Activated CD8-positive, alpha-beta T cell treated with anti-CD3 and anti-CD28 coated beads, Interleukin-2, amount 10 ng/mL, durations not matched to agents 7 days and 5 days (primary cell): Measurements from ENCODE around the gene MED29. TPM values are rescaled to one million over a fixed set of nuclear protein-coding genes. Genes with fewer than 3 reads are reported as not detected.
A peak's percentile ranks its signal among the peaks of the same experiment; 100 is the strongest.
"Not testable (repeated sequence)": the region's sequence is repeated elsewhere in the genome, so short reads cannot be mapped to it uniquely, and the experiment has no call there.

ENCODE experiments used
- ATAC-seq: fragments of 150-1000 bp; cut with Tn5 transposase; one replicate; pipeline ENCODE4 v1.10.0; 2021; ENCODE audit warnings: moderate library complexity
- CTCF ChIA-PET: fragments of 350-600 bp; sonication (Branson Sonifier 250); formaldehyde crosslinking; loops from one replicate; lab custom pipeline; 2021; ENCODE audit warnings: antibody characterized with exemption; lab: Charles Lee
- POLR2A ChIA-PET: fragments of 350-600 bp; sonication (Branson Sonifier 250); formaldehyde crosslinking; loops from one replicate; lab custom pipeline; 2021; ENCODE audit warnings: antibody characterized with exemption; lab: Charles Lee
- DNase-seq: peaks from one replicate; pipeline ENCODE4 v3.0.0-alpha.2; 2020
- H3K27ac Mint-ChIP-seq: one replicate; pipeline ENCODE4 v1.8.0; 2021; ENCODE audit warnings: mild to moderate bottlenecking, mixed read lengths
- H3K27me3 Mint-ChIP-seq: one replicate; pipeline ENCODE4 v1.8.0; 2021; ENCODE audit warnings: low read depth, mixed read lengths
- H3K36me3 Mint-ChIP-seq: one replicate; pipeline ENCODE4 v1.8.0; 2021; ENCODE audit warnings: low read depth, mixed read lengths
- H3K4me1 Mint-ChIP-seq: one replicate; pipeline ENCODE4 v1.8.0; 2021; ENCODE audit warnings: low read depth, mixed read lengths
- H3K4me3 Mint-ChIP-seq: one replicate; pipeline ENCODE4 v1.8.0; 2021; ENCODE audit warnings: mild to moderate bottlenecking, mixed read lengths
- H3K9me3 Mint-ChIP-seq: one replicate; pipeline ENCODE4 v1.8.0; 2022; ENCODE audit warnings: mixed read lengths; ENCODE audit not compliant: insufficient read depth
- total RNA-seq, 2 experiments: library from RNA; stranded (reverse); gene quantifications; one replicate each; pipeline ENCODE4 v1.2.3, GENCODE V29; 2021

MED29 gene
- total RNA-seq, 2 experiments from 2014 or later = 32.6 to 39.3 TPM

- Mint-ChIP-seq H3K27me3 (no peaks in the 10 kb centered on the region), H3K4me1 (no peaks in the 10 kb centered on the region), H3K4me3 (no peak overlapping the region), H3K27ac (peak overlapping the region; percentile 13), H3K9me3 (no peaks in the 10 kb centered on the region), H3K36me3 (peaks cover 29% of the 10 kb centered on the region)
- ATAC-seq = no peak
- ChIA-PET POLR2A (no interaction called here), CTCF (no interaction called here)
- DNase-seq = no peak
These were observed 19.0 kb upstream of the MED29 start for GRCh38 chr19:39372047-39372802.

GRCh38 chr19:39372941-39373340 lies 18.2 kb upstream of the MED29 start:
- CTCF ChIA-PET = no interaction called here
- Mint-ChIP-seq H3K36me3 (peaks cover 34% of the 10 kb centered on the region), H3K27ac (no peak overlapping the region), H3K27me3 (no peaks in the 10 kb centered on the region), H3K4me1 (no peaks in the 10 kb centered on the region), H3K9me3 (no peaks in the 10 kb centered on the region), H3K4me3 (no peak overlapping the region)
- ATAC-seq (no peak), DNase-seq (no peak)
- POLR2A ChIA-PET = no interaction called here

GRCh38 chr19:39375929-39376328 lies 15.2 kb upstream of the MED29 start:
- DNase-seq (no peak), ATAC-seq (no peak)
- ChIA-PET CTCF (no interaction called here), POLR2A (interaction anchor here (0.8 kb wide), 1 partner anchor 15 kb away, joined by 4 read pairs; the partner anchor contains the start of genes MED29 and PAF1)
- Mint-ChIP-seq H3K36me3 (peaks cover 34% of the 10 kb centered on the region), H3K4me1 (no peaks in the 10 kb centered on the region), H3K9me3 (no peaks in the 10 kb centered on the region), H3K27me3 (no peaks in the 10 kb centered on the region), H3K27ac (no peak overlapping the region), H3K4me3 (no peak overlapping the region)

- ChIA-PET CTCF (interaction anchor here (1.0 kb wide), 1 partner anchor 34 kb away, joined by 3 read pairs; no protein-coding TSS in a partner anchor), POLR2A (no interaction called here)
- DNase-seq (no peak), ATAC-seq (no peak)
- Mint-ChIP-seq H3K27me3 (no peaks in the 10 kb centered on the region), H3K36me3 (peaks cover 41% of the 10 kb centered on the region), H3K4me3 (no peak overlapping the region), H3K9me3 (no peaks in the 10 kb centered on the region), H3K27ac (no peak overlapping the region), H3K4me1 (no peaks in the 10 kb centered on the region)
These were observed 13.5 kb upstream of the MED29 start for GRCh38 chr19:39377373-39378362.

GRCh38 chr19:39379366-39379765 lies 11.8 kb upstream of the MED29 start:
- H3K4me3 Mint-ChIP-seq, H3K4me1 Mint-ChIP-seq, H3K9me3 Mint-ChIP-seq, H3K27me3 Mint-ChIP-seq, DNase-seq, CTCF ChIA-PET, ATAC-seq, POLR2A ChIA-PET, H3K27ac Mint-ChIP-seq: not testable (repeated sequence)
- peaks cover 38% of the 10 kb centered on the region for H3K36me3 Mint-ChIP-seq

- DNase-seq = no peak
- Mint-ChIP-seq H3K27ac (no peak overlapping the region), H3K27me3 (no peaks in the 10 kb centered on the region), H3K4me1 (peaks cover 2% of the 10 kb centered on the region), H3K36me3 (peaks cover 38% of the 10 kb centered on the region), H3K4me3 (no peak overlapping the region), H3K9me3 (no peaks in the 10 kb centered on the region)
- ChIA-PET CTCF (no interaction called here), POLR2A (no interaction called here)
- ATAC-seq = no peak
These were observed 11.2 kb upstream of the MED29 start for GRCh38 chr19:39379865-39380396.

GRCh38 chr19:39380521-39381502 lies 10.4 kb upstream of the MED29 start:
- Mint-ChIP-seq H3K36me3 (peaks cover 45% of the 10 kb centered on the region), H3K27ac (no peak overlapping the region), H3K9me3 (no peaks in the 10 kb centered on the region), H3K4me3 (no peak overlapping the region), H3K4me1 (peaks cover 5% of the 10 kb centered on the region), H3K27me3 (no peaks in the 10 kb centered on the region)
- ChIA-PET POLR2A (no interaction called here), CTCF (no interaction called here)
- no peak for ATAC-seq
- DNase-seq = no peak

- H3K4me3 Mint-ChIP-seq = no peak overlapping the region
- ChIA-PET POLR2A (interaction anchor here (0.8 kb wide), 1 partner anchor 16 kb away, joined by 3 read pairs; no protein-coding TSS in a partner anchor), CTCF (interaction anchor here (0.5 kb wide), 1 partner anchor 35 kb away, joined by 3 read pairs; no protein-coding TSS in a partner anchor)
- no peak for ATAC-seq
- peaks cover 9% of the 10 kb centered on the region for H3K4me1 Mint-ChIP-seq
- no peak for DNase-seq
- H3K27me3 Mint-ChIP-seq = no peaks in the 10 kb centered on the region
- H3K36me3 Mint-ChIP-seq = peaks cover 51% of the 10 kb centered on the region
- no peaks in the 10 kb centered on the region for H3K9me3 Mint-ChIP-seq
- peak overlapping the region; percentile 27 for H3K27ac Mint-ChIP-seq
These were observed 9.1 kb upstream of the MED29 start for GRCh38 chr19:39381910-39382611.

- no peak for DNase-seq
- Mint-ChIP-seq H3K4me1 (peaks cover 9% of the 10 kb centered on the region), H3K27me3 (no peaks in the 10 kb centered on the region), H3K4me3 (no peak overlapping the region), H3K27ac (no peak overlapping the region), H3K36me3 (peaks cover 48% of the 10 kb centered on the region), H3K9me3 (no peaks in the 10 kb centered on the region)
- no peak for ATAC-seq
- POLR2A ChIA-PET = interaction anchor here (0.8 kb wide), 1 partner anchor 14 kb away, joined by 3 read pairs; no protein-coding TSS in a partner anchor
- CTCF ChIA-PET = interaction anchor here (0.5 kb wide), 1 partner anchor 36 kb away, joined by 3 read pairs; no protein-coding TSS in a partner anchor
These were observed 8.0 kb upstream of the MED29 start for GRCh38 chr19:39382991-39383828.
